GM18909 (cell line): ENCODE results near the gene PLXND1.

ENCODE experiments used
- ATAC-seq: cut with Tn5 transposase; IDR thresholded peaks from one replicate; pipeline ENCODE4 v1.9.1; 2021; ENCODE audit warnings: mild to moderate bottlenecking; ENCODE audit not compliant: unreplicated experiment, poor library complexity

The PLXND1 gene

DNA sequence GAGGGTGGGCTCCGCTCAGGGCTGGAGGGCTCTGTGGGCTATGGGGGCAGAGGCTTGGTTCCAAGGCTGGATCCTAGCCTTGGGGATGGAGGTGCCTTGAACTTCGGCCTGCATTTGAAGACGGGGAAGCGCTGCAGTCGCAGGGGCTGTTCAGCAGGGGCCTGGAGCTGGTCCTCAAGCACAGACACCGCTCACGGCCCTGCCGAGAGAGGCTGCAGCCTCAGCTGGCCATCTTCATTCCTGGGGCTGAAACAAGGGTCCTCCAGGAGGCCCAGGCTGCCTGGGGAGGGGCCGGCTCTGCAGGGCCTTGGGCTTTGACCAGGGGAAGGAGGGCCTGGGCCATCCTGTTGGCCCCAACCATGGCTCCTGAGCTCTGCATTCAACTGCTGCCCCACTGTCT, 25.6 kb upstream of the PLXND1 start:
- no peak for ATAC-seq

DNA sequence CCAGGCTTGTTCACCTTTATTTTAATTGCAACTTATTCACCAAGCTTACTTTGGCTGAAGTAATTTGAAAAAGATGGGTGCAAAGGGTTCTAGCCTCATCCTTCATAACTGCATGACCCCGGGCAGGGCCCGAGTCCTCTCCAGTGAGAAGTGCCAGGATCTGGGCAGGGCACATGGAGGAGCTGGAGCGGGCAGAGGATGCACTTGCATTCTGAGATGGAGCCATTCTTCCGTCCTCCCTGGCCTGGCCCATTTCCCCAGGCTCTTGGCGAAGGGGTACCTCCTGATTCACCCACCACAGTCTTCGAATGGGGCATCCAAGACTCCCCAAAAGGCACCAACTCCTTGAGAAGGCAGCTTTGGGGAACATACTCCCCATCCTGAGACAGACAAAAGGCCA, 22.5 kb upstream of the PLXND1 start:
- ATAC-seq: no peak

DNA sequence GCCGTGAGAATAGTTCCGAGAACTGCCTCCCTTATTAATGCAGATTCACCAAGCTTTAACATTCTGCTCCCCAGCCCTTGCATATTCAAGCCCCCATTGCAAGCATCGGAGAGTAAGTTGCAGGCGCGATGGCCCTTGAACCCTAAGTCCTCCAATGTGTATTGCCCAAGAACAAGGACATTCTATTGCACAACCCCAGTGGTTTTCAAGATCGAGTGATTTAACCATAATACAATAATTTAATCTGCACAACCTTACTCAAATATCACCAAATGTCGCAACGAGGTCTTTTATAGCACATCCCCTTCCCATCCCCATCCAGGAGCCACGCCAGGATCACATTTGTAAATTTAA, 21.7 kb upstream of the PLXND1 start:
- ATAC-seq: no peak

DNA sequence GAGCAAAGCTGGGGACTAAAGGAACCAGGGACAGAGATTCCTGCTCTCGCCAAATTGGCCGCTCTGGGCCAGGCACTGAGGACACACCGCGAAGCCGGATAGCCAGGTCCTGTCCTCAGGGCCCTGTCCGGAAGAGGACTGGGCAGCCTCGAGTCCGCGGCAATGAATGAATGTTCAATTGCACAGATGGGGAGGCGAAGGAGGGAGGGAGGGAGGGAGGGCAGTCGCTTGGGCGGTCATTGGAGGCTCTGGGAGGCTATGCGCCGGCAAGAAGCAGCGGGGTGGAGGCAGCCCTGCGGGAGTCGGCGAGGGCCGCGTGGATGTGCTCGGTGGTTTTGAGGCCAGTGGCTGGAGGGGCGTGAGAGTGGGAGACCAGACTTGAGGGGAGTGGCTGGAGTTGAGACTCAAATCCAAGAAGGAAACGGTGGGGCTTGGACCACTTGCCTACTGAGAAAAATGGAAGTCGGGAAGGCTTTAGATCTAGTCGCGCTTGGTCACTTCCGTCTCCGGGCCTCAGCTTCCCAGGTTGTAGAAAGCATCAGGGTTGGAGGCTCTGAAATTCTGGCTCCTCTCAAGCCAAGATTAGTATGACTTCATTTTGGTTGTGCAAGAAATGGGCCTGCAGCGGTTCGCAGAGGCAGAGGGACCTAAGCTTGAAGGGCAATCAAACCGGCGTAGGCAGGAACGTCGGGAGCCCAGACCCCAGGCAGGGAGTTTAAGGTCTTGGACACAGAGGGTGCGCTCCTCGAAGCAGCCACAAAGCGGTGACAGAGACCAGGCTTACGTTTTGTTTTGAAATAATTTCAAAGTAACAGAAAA, 21.1 kb upstream of the PLXND1 start:
- peak; percentile 54 for ATAC-seq

DNA sequence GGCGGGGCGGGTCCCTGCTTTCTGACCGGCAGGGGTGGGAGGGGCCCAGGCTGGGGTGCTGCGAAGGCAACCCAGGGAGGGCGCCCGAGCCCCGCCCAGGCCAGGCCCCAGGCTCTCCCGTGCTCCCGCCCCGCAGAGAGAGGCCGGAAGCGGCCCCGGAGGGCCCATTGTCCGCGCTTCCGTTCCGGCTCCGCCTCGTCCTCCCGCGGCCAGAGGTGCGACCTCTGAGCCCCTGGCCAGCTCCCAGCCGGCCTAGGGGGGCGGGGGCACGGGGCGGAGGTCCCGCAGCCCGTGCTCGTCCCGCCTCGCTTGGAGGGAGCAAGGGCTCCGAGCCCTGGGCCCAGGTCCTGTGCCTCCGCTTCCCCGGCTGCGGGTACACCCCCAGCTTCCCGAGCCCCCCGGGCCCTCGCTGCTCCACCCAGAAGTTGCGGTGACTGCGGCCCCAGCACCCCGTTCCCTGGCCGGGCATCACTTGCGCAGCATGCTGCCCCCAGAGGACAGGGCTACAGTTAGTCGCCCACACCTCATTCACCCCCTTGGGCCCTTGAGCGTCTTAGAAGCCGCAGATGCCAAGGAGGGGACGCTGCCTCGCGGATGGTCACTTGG, 20.4 kb upstream of the PLXND1 start:
- peak; percentile 94 for ATAC-seq

DNA sequence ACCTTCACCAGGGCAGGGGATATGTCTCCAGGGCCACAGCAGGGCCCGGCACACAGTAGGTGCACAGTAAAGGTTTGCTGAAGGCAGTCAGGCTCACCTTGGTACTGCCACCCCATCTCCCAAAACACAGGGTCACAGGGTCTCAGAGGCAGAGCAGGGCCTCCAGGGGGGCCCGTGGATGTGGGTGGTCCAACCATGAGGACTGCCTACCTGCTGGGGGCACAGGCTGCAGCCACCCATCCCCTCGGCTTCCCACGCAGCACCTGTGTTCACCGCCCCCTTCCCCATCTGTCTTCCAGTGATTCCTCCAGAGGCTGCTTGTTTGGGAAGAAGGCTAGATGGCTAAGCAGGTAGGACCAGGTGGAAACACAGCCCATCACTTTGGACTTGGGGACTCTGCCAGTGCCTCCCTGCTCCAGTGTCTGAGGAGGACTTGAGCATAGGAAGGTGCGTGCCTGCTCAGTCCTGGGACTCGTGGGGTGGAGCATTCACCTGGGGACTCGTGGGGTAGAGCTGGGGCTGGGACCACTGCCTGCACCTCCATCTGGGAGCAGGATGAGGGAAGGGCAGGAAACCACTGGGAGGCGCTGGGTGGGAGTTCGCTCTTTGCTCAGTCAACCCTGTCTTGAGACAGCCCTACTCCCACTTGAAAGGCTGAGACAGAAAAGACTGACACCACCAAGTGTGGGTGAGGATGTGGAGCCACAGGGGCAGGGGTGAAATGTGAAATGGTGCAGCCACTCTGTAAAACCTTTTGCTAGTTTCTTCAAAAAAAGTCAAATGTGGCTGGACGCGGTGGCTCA, 18.8 kb upstream of the PLXND1 start:
- no peak for ATAC-seq

DNA sequence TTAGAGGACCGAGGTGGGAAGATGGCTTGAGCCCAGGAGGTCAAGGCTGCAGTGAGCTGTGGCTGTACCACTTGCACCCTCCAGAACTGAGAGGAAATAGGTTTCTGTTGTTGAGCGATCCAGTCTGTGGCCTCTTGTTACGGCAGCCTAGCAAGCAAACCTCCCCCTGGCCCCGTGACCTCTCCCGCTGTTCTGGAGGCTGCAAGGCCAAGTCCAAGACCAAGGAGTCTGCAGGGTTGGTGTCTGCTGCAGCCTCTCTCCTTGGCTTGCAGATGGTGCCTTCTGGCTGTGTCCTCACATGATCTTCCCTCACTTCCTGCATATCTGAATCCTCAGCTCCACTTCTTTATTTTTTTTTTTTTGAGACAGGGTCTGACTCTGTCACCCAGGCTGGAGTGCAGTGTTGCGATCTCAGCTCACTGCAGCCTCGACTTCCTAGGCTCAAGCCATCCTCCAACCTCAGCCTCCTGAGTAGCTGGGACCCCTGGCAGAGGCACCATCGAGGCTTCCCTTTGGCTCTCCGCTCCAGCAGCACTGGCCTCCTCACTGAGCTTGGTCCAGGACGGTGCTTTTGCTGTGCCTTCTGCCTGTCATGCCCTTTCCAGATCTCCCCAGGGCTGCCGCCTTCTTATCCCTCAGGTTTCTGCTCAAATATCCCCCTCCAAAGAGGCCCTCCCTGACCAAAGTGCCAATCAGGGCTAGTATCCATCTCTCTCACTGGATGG, 18.0 kb upstream of the PLXND1 start:
- ATAC-seq: no peak

DNA sequence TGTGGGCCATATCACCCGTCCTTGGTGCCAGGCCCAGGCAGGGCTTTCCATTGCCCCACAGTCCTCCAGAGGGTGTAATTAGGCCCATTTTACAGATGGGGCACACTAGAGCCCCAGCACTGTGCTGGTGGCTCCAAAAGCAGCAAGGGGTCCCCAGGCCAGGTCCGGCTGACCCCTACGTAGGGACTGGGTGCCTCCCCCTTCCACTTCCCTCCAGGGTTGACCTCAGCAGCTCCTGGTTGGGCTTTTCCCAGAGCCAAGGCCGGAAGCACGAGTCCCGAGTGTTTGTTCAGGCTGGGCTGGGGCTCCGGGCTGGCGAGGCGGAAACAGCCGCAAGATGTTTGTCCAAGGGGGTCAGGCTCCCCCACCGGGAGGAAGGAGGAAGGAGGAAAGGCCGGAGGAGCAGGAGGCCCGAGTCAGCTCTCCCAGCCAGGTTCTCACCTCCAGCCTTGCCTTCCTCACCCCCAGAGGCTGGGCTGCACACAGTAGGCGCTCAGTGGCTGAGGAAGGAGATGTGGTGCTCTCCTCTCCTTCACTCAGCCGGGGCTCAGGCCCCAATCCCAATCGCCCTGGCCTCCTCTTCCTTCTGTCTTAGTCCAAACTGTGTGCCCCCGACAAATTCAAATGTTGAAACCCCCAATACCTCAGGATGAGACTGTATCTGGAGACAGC, 17.1 kb upstream of the PLXND1 start:
- ATAC-seq: no peak

DNA sequence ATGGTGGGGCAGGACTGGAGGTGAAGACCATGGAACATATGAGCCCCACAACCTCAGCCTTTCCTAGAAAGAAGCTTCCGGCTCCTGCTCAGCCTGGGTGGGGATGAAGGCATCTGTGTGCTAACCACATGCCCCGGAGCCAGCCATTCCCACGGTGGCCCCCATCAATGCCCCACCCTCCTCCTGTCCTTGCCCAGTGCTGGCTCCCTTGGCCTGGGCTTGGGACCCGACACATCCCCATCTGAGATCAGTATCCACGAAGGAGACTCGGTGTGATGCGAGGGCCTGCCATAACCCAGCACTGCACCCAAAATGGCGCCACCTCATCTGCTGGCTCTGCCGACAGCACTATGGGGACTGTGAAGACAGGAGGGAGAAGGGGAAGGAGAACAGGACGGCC, 16.5 kb upstream of the PLXND1 start:
- no peak for ATAC-seq

DNA sequence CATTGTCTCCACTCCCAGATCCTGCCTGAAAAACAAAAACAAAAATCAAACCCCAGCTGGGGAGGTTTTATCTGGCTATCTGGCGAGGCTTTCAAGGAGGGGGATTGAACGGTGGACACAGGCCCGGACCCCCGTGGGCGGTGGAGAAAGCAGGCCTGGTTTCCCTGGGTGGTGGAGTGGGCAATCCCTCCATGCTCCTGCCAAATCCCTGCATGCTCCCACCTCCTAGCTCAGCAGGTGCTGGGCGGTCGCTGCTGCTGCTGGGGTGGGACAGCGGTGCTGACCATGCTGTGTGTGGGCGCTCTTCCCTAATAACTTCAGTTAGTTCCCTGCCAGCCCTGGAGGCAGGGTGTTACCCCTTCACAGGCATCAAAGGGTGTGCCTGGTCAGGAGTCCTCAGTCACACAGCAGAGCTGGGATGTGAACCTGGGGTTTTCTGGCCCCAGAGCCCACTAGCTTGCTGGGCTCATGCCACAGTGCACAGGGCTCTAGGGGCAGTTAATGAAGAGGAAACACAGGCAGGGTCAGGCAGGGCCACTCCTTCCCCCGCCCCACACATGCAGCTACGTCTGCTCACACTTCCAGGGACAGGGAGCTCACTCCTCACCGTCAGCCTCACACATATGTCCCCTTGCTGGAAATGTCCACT, 15.9 kb upstream of the PLXND1 start:
- no peak for ATAC-seq

DNA sequence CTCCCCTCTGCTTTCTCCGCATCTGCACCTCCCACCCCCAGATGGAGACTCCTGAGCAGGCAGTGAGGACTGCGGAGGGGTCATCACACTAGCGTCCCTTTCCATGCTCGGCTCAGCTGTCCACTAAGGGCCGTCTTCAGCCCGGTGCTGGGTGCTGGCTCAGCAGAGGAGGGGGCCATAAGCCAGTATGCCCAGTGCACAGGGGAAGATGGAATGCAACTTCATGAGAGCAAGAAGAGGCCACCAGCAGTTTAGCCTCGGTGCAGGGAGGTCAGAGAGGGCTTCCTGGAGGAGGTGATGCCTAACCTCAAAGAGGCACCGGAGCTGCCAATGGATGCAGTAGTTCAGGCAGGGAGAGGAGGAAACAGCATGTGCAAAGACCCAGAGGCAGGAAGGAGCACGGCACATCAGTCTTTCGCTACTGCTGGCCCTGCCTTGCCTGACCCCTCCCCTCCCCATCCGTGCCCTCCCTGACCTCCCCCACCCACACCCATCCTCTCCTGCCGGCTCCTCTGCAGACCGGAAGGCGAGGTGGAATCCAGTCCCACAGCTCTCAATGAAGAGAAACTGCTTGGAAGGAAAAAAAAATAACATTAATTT, 15.2 kb upstream of the PLXND1 start:
- no peak for ATAC-seq

DNA sequence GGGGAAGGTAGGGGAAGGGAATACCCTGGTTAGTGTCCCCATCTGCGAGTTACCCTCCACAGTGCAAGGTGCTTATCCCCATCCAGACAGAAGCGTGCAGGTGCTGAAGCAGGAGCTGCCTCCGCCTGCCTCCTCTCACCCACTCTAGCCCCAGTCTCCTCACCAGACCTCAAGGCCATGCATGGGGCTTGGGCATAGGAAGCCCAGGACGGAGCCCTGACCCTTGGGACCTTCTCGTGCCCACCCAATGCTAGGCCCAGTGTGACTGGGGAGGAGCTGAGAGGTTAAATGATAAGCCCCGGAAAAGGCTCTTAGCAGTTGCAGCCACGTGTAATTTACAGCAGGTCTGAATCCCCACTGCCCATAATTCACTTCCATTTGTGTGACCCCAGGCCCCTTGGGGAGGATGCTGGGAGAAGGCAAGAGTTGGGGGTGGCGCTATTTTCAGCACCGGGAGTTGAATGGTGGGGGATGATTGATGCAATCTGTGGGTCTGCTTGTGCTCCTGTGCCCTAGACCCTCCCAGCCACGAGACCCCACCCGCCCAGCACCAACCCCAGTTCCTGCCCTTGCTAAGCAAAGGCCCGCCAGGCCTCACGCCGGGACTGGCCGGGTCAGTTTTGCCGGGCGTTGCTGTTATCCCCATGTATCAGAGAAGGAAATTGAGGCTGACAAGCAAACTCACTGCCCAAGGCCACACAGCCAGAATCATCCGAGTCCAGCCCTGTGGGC, 14.5 kb upstream of the PLXND1 start:
- ATAC-seq: no peak

DNA sequence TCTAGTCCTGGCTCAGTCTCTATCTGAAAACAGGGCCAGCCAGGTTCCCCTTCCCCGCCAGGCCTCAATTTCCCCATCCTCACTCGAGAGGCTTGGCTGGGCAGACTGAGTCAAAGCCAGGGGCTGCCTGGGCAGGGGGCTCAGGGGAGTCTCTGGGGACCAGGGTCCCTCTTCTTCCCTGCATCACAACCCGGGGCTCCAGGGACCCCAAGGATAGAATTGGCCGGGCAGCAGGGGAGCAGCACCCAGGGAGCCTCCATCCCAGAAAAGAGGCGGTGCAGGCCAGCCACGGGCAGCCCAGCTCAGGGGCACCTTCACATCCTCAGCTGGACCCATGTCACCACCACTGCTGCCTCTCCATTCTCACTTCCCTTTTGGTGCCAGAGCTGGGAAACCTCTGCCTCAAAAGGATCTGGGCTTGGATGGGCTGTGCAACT, 13.3 kb upstream of the PLXND1 start:
- no peak for ATAC-seq

DNA sequence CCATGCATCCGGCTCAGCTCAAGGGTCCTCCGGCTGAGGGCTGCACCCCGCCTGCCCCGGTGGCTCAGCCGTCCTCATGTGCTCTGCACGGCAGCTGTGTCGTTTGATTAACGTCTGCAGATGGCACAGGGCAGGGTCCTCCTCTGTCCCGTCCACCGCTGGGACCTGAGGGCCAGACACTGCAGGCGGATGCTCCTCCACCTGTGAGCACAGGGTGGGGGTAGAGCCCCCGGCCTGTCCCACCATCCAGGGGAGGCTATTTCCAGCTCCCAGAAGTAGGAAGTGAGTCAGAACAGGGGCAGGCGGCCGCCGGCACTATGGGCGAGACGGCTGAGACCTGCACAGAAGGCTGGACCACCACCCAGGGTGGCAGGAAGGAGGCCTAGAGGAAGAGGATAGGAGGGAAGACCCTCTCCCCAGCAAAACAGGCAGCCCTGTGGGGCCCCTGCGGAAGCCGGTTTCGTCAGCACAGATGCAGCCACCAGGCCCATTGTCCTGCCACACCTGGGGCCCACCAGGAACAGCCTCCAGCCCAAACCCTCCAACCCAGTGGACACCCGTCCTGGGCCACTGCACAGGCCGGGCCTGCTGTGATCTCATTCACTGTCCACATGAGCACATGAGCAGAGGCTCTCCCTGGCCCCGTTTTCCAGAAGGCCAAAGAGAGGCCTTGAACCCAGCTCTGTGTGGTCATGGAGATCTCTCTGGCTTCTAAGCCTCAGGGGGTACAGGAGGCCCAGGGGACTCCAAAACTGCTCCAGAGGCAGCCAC, 12.6 kb upstream of the PLXND1 start:
- no peak for ATAC-seq

DNA sequence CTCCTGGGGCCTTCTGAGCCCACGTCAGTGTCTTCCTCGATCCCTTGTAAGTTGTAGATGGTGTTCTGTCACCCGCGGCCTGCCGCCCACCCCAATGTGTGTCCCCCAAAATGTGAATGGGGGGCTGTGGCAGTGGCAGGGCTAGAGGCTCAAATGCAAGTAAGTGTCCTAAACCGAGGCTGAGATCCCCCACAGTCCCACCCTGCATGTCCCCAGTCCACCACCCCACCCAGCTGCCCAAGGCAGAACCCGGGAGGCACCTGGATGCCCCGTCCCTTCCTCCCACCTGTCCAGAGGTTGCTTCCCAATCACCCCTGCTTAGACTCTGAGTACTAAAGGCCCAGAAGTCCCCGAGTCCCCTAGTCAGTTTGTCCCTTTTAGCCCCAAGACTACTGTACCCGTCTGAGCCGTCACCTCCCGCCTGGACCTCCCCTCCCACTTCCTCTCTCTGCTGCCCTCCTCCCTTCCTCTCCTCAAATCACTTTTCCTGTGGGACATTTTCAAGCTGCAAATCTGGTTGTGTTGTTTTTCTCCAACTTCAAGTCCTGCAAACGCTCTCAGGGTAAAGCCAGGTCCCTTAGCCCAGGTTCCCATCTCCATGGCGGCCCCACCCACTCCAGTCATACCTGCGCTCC, 11.8 kb upstream of the PLXND1 start:
- ATAC-seq: no peak

DNA sequence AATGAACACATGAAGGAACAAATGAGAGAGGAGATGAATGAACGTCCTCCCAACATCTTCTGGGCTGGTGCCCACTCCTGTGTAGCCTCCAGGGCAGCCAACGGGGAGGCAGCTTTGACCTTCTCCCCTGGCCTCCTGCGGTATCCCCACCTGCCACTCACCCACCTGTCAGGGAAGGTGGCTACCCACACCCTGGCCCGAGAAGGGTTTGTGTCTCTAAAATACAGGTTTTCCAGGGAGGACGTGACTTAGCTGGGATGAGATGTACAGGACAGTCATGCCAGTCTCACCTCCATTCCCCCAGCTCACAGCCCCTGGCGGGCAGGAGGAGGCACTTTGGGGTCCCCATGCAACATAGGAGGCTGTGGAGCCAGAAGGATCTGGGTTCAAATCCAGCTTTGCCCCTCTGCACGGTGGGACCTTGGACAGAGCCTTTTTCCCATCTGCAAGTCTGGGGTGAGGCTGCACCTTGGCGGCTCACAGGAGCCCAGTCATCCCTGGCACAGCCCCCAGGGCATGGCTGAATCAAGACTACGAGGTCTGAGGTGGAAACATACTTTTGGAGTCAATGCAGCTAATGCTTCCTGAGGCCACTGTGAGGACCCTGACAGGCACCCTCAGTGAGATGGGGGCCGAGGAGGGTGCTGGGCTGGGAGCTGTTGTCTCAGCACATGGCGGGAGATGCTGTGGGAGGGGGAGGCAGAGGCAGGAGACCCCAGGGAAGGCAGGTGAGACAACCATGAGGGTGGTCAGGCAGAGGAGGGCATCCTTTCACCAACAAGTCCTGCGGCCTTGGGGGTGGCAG, 11.1 kb upstream of the PLXND1 start:
- no peak for ATAC-seq

DNA sequence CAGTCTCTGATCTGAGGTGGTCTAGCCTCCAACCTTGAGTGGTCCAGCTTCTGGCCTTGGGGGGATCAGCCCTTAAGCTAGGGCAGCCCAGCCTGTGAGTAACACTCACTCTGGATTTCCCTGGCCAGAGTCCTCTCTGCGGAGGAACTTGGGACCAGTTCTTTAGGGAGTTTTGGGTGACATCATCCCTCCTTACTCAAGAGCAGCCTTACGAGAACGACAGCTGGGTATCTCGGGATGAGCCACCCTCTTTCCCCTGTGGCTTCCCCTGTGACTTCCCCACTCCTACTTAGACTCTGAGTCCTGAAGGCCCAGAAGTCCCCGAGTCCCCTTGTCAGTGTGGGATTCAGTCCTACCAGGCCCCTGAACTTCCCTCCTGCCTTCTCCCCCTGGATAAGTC, 10.2 kb upstream of the PLXND1 start:
- no peak for ATAC-seq
